ENCODE results near the gene PWP2.

The PWP2 gene

GRCh38 chr21:44064852-44065403 is 42.3 kb upstream of the PWP2 start:
- DNase-seq (ENCODE audit: low read depth): no peak
- TF ChIP-seq CTCF (IDR thresholded peaks at IDR 0.05; ENCODE audit: low read depth, low read length, missing control alignments): no peak
- no peak overlapping the region for H3K4me3 ChIP-seq (ENCODE audit: low read depth, low read length)
- in situ Hi-C loops (cut with HindIII; ENCODE audit: low sequenced_read_pairs): no loop called here

- TF ChIP-seq CTCF (IDR thresholded peaks at IDR 0.05; ENCODE audit: low read depth, low read length, missing control alignments): no peak
- no peak overlapping the region for H3K4me3 ChIP-seq (ENCODE audit: low read depth, low read length)
- DNase-seq (ENCODE audit: low read depth): no peak
- in situ Hi-C loops (cut with HindIII; ENCODE audit: low sequenced_read_pairs): no loop called here
These were observed 41.8 kb upstream of the PWP2 start for GRCh38 chr21:44065428-44065827.

GRCh38 chr21:44066116-44066515 is 41.1 kb upstream of the PWP2 start:
- DNase-seq (ENCODE audit: low read depth): no peak
- TF ChIP-seq CTCF (IDR thresholded peaks at IDR 0.05; ENCODE audit: low read depth, low read length, missing control alignments): no peak
- in situ Hi-C loops (cut with HindIII; ENCODE audit: low sequenced_read_pairs): no loop called here
- no peak overlapping the region for H3K4me3 ChIP-seq (ENCODE audit: low read depth, low read length)

GRCh38 chr21:44067011-44067839 is 40.0 kb upstream of the PWP2 start:
- no peak for TF ChIP-seq CTCF (IDR thresholded peaks at IDR 0.05; ENCODE audit: low read depth, low read length, missing control alignments)
- no peak for DNase-seq (ENCODE audit: low read depth)
- H3K4me3 ChIP-seq (ENCODE audit: low read depth, low read length): no peak overlapping the region
- in situ Hi-C loops (cut with HindIII; ENCODE audit: low sequenced_read_pairs): no loop called here

- no peak for DNase-seq (ENCODE audit: low read depth)
- TF ChIP-seq CTCF (IDR thresholded peaks at IDR 0.05; ENCODE audit: low read depth, low read length, missing control alignments): no peak
- in situ Hi-C loops (cut with HindIII; ENCODE audit: low sequenced_read_pairs): no loop called here
- H3K4me3 ChIP-seq (ENCODE audit: low read depth, low read length): no peak overlapping the region
These were observed 36.8 kb upstream of the PWP2 start for GRCh38 chr21:44070391-44070790.

- DNase-seq (ENCODE audit: low read depth): no peak
- in situ Hi-C loops (cut with HindIII; ENCODE audit: low sequenced_read_pairs): no loop called here
- TF ChIP-seq CTCF (IDR thresholded peaks at IDR 0.05; ENCODE audit: low read depth, low read length, missing control alignments): no peak
- H3K4me3 ChIP-seq (ENCODE audit: low read depth, low read length): no peak overlapping the region
These were observed 35.7 kb upstream of the PWP2 start for GRCh38 chr21:44071359-44072104.

Measured in astrocyte of the cerebellum (primary cell).